GM10266 (cell line): ENCODE data around the gene CHML.

ENCODE experiments used
- DNase-seq: peaks from one replicate; pipeline ENCODE4 v3.0.0; 2012; ENCODE audit errors: extremely low spot score
- CTCF ChIP-seq: IDR thresholded peaks from 2 replicates; pipeline ENCODE4 v1.5.1; 2012; ENCODE audit warnings: mild to moderate bottlenecking, low read depth; ENCODE audit not compliant: control insufficient read depth, insufficient read depth; ENCODE audit errors: missing control alignments

The CHML gene

DNA sequence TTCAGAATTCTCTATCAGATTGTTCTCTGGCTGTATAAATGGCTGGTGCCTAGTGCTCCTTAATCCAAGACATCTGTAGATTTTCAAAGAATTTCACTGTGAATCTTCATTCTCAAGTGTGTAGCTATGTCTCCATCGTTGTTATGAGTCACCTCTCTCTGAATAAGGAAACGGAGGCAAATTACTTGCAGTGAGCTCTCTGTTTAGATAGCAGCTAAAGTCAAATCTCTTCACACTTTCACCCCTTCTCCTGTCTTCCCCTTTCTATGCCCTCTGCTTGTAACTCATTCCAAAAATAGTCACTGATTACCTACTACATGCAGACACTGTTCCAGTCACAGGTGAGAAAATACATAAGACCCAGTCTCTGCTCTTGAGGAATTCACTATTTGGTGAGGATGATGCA is 39.7 kb downstream of the CHML start:
- DNase-seq, result peak; percentile 18

DNA sequence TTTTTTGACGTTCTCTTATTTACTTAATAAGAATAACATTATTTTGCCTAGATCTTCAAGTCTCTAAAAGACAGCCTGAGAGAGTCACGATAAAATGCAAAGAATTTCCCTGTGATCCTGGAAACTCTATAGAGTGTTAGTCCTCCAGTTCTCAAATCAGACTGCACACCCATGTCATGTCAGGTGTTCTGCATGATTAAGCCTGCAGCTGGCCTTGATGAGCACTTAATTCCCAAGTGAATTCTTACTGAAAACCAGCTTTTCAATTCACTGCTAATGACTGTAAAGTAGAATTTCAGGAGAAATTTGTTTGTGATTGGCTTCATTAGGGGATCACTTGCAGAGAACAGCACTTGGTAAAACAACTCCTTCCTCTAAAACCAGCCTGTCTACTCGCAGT is 41.9 kb downstream of the CHML start:
- no peak for TF ChIP-seq CTCF
- no peak for DNase-seq

More for the DNA sequence above, 39.7 kb downstream of the CHML start:
- no peak for TF ChIP-seq CTCF

- no peak for DNase-seq
- TF ChIP-seq CTCF, result no peak
Measured at GRCh38 chr1:241596633-241597032, 43.5 kb downstream of the CHML start.

DNA sequence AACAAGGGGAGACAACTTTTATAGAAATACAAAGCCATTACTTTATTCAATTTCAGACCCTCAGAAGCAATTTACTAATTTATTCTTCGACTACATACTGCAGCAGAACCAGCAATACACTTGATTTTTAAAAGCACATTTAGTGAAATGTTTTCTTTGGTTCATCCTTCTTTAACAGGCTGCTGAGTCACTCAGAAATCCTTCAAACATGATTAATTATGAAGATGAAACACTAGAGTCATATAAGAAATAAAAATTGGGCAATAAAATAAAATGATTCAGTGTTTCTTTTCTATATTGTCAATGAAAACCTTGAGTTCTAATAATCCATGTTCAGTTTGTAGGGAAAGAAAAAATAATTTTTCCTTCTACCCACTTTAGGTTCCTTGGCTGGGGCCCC is 47.0 kb downstream of the CHML start:
- no peak for TF ChIP-seq CTCF
- DNase-seq, result no peak

DNA sequence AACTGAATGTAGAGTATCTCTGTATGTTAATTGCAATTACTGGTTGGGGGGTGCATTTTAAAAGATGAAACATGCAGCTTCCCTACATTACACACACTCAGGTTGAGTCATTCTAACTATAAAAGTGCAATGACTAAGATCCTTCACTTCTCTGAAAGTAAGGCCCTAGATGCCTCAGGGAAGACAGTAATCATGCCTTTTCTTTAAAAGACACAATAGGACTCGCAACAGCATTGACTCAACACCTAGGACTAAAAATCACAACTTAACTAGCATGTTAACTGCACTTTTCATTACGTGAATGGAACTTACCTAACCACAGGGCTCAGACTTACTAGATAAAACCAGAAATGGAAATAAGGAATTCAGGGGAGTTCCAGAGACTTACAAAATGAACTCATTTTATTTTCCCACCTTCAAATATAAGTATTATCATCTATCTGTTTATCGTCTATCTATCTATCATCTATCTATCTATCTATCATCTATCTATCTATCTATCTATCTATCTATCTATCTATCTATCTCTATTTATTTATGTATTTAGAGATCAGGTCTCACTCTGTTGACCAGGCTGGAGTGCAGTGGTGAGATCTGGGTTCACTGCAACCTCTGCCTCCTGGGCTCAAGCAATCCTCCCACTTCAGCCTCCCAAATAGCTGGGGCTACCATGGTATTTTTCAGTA is 47.8 kb downstream of the CHML start:
- DNase-seq, result peak; percentile 25
- TF ChIP-seq CTCF, result no peak

DNA sequence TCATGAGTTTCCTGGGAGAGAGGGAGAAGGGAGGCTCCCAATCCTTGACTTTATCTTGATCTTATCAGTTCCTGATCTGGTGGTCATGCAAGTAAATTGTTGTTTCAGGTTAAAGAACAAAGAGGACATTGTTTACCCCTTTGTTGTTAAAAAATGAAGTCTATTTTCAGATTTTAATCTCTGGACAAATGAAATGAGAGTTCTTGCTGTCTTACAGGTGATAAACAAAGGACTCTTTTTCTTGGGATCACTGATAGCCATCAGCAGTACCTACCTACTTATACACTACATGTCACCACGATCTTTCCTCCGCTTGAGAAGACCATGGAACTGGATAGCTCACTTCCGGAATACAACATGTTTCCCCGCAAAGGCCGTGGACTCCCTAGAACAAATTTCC is 48.4 kb downstream of the CHML start:
- no peak for TF ChIP-seq CTCF
- no peak for DNase-seq

DNA sequence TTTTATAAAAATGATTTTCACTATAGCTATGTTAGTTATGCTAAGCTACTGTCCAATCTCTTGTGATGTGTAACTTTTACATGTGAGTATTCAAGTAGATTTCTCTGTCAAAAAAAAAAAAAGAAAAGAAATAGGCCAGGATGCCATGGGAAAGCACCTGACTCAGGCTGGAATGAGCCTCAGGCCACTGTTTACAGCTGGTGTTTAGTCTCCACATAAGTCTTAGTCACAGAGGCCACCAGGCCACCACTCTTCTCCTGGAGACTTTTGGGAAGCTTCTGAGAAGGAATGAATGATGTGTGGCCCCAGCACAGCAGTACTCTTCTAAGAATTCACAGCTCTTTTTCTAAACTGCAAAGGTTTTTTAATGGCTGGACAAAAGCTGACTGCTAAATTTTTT is 48.9 kb downstream of the CHML start:
- TF ChIP-seq CTCF, result no peak
- no peak for DNase-seq
